ENCODE measurements around the gene FOXO6. TPM values are rescaled to one million over a fixed set of nuclear protein-coding genes. Genes with fewer than 3 reads are reported as not detected.
A peak's percentile ranks its signal among the peaks of the same experiment; 100 is the strongest.

Gene FOXO6
- total and polyA plus RNA-seq, 2 experiments from 2014 or later: 0.68 to 4.2 TPM

DNA sequence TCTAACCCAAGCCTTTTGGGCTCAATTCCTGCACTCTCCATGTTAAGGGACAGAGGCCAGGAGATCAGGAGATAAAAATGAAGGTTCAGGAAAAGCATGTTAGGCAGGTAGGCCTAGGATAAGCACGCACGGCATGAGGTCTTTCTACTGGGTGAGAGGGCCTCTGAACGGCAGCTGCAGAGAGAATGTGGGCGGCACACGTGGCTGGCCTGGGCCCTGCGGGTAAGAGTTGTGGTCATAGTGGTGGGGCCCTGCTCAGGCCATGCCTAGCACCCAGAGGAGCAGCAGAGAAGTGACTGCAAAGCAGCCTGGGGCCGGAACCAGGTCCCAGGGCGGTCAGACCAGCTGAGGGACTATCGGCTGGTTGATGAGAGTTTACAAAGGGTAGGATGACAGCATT, 7.5 kb upstream of the FOXO6 start:
- no peaks in the 10 kb centered on the region; the same call in 2 of the 3 replicates for H3K9me3 Mint-ChIP-seq
- Histone ChIP-seq H3K27me3 (ENCODE audit: insufficient read depth) (peaks cover 4% of the 10 kb centered on the region; the same call in 1 of the 2 replicates), H3K4me3 (no peak overlapping the region), H4K20me1 (replicated peaks; ENCODE audit: insufficient read depth) (no peaks in the 10 kb centered on the region), H3K79me2 (replicated peaks; ENCODE audit: insufficient read depth) (no peaks in the 10 kb centered on the region), H3K4me2 (no peak overlapping the region), H3K27ac (ENCODE audit: low read depth) (no peak overlapping the region), H3F3A (replicated peaks; ENCODE audit: low read depth) (no peaks in the 10 kb centered on the region), H3K36me3 (ENCODE audit: insufficient read depth) (no peaks in the 10 kb centered on the region), H3K4me1 (ENCODE audit: insufficient read depth) (peaks cover 14% of the 10 kb centered on the region), H3K9me2 (ENCODE audit: insufficient read depth) (no peaks in the 10 kb centered on the region), H2AFZ (no peak overlapping the region)
- TF ChIP-seq, protein P1, sequence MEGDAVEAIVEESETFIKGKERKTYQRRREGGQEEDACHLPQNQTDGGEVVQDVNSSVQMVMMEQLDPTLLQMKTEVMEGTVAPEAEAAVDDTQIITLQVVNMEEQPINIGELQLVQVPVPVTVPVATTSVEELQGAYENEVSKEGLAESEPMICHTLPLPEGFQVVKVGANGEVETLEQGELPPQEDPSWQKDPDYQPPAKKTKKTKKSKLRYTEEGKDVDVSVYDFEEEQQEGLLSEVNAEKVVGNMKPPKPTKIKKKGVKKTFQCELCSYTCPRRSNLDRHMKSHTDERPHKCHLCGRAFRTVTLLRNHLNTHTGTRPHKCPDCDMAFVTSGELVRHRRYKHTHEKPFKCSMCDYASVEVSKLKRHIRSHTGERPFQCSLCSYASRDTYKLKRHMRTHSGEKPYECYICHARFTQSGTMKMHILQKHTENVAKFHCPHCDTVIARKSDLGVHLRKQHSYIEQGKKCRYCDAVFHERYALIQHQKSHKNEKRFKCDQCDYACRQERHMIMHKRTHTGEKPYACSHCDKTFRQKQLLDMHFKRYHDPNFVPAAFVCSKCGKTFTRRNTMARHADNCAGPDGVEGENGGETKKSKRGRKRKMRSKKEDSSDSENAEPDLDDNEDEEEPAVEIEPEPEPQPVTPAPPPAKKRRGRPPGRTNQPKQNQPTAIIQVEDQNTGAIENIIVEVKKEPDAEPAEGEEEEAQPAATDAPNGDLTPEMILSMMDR (conservative IDR thresholded peaks at IDR 0.05; ENCODE audit: low read depth in 2 of 2): no peak
- TF ChIP-seq STAT1 (IDR thresholded peaks at IDR 0.05; ENCODE audit: unreplicated experiment): no peak
- TF ChIP-seq EZH2phosphoT487 (IDR thresholded peaks at IDR 0.05; ENCODE audit: unreplicated experiment): no peak
- TF ChIP-seq ZNF462 (CRISPR knock-in tag; IDR thresholded peaks at IDR 0.05): no peak
- TF ChIP-seq EZH2 (IDR thresholded peaks at IDR 0.05; ENCODE audit: low read depth, unreplicated experiment): no peak
- TF ChIP-seq, protein P2, sequence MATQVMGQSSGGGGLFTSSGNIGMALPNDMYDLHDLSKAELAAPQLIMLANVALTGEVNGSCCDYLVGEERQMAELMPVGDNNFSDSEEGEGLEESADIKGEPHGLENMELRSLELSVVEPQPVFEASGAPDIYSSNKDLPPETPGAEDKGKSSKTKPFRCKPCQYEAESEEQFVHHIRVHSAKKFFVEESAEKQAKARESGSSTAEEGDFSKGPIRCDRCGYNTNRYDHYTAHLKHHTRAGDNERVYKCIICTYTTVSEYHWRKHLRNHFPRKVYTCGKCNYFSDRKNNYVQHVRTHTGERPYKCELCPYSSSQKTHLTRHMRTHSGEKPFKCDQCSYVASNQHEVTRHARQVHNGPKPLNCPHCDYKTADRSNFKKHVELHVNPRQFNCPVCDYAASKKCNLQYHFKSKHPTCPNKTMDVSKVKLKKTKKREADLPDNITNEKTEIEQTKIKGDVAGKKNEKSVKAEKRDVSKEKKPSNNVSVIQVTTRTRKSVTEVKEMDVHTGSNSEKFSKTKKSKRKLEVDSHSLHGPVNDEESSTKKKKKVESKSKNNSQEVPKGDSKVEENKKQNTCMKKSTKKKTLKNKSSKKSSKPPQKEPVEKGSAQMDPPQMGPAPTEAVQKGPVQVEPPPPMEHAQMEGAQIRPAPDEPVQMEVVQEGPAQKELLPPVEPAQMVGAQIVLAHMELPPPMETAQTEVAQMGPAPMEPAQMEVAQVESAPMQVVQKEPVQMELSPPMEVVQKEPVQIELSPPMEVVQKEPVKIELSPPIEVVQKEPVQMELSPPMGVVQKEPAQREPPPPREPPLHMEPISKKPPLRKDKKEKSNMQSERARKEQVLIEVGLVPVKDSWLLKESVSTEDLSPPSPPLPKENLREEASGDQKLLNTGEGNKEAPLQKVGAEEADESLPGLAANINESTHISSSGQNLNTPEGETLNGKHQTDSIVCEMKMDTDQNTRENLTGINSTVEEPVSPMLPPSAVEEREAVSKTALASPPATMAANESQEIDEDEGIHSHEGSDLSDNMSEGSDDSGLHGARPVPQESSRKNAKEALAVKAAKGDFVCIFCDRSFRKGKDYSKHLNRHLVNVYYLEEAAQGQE (IDR thresholded peaks at IDR 0.05; ENCODE audit: unreplicated experiment): no peak
- no peak for TF ChIP-seq ZNF331 (CRISPR knock-in tag; IDR thresholded peaks at IDR 0.05; ENCODE audit: low read depth)
- TF ChIP-seq JUNB (IDR thresholded peaks at IDR 0.05; ENCODE audit: unreplicated experiment): no peak
- TF ChIP-seq NANOG (IDR thresholded peaks at IDR 0.05; ENCODE audit: borderline replicate concordance): no peak
- TF ChIP-seq CREB1 (CRISPR knock-in tag; IDR thresholded peaks at IDR 0.05; ENCODE audit: low read depth): no peak
- TF ChIP-seq, protein P3, sequence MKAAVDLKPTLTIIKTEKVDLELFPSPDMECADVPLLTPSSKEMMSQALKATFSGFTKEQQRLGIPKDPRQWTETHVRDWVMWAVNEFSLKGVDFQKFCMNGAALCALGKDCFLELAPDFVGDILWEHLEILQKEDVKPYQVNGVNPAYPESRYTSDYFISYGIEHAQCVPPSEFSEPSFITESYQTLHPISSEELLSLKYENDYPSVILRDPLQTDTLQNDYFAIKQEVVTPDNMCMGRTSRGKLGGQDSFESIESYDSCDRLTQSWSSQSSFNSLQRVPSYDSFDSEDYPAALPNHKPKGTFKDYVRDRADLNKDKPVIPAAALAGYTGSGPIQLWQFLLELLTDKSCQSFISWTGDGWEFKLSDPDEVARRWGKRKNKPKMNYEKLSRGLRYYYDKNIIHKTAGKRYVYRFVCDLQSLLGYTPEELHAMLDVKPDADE (IDR thresholded peaks at IDR 0.05): no peak
- no peak for TF ChIP-seq ZNF114 (CRISPR knock-in tag; IDR thresholded peaks at IDR 0.05)
- H3K4me1 Mint-ChIP-seq: peaks cover 18% of the 10 kb centered on the region
- no peaks in the 10 kb centered on the region for H3K36me3 Mint-ChIP-seq (ENCODE audit: low read depth)
- no peak overlapping the region for H3K27ac Mint-ChIP-seq
- no peak overlapping the region for H3K4me3 Mint-ChIP-seq
- no peak for DNase-seq (ENCODE audit: low spot score)
- ATAC-seq: peak; percentile 20
- peaks cover 16% of the 10 kb centered on the region for H3K27me3 Mint-ChIP-seq (ENCODE audit: insufficient read depth, low read depth, poor library complexity)
